Caki2 (cell line): ENCODE measurements around the gene CTDNEP1. TPM values are rescaled to one million over a fixed set of nuclear protein-coding genes. Genes with fewer than 3 reads are reported as not detected.

ENCODE experiments used
- DNase-seq: peaks from one replicate; pipeline ENCODE4 v3.0.0-alpha.2; 2015; ENCODE audit warnings: low read depth
- in situ Hi-C: cut with HindIII; loops from 2 replicates; pipeline ENCODE4 v1.10.0; 2016; ENCODE audit warnings: low sequenced_read_pairs, low pct_unique_long_range_greater_than_20kb, mixed read lengths
- total RNA-seq: library from RNA; depleted of rRNA; stranded (reverse); fragments of >200 nt; shearing (Covaris generic); gene quantifications from 2 replicates; pipeline ENCODE4 v1.2.3, GENCODE V29; 2014; ENCODE audit warnings: low replicate concordance

The CTDNEP1 gene
- total RNA-seq, 1 experiment from 2014 or later, result 9.6 TPM

GRCh38 chr17:7237761-7238419 is 13.6 kb downstream of the CTDNEP1 start:
- DNase-seq, result peak; percentile 38
- in situ Hi-C loops, result no loop called here

- in situ Hi-C loops, result no loop called here
- no peak for DNase-seq
Measured at GRCh38 chr17:7237266-7237760, 14.2 kb downstream of the CTDNEP1 start.

GRCh38 chr17:7236808-7237207 is 14.7 kb downstream of the CTDNEP1 start:
- DNase-seq, result no peak
- in situ Hi-C loops, result no loop called here

GRCh38 chr17:7235693-7236665 is 15.6 kb downstream of the CTDNEP1 start:
- in situ Hi-C loops, result no loop called here
- DNase-seq, result no peak

- DNase-seq, result peak; percentile 85
- in situ Hi-C loops, result no loop called here
Measured at GRCh38 chr17:7234083-7234951, 17.2 kb downstream of the CTDNEP1 start, which contains the start of gene DVL2. Gene DVL2 (minus strand): TSS chr17:7234517. CDS start chr17:7234262, 255 bp downstream.

- in situ Hi-C loops, result no loop called here
- DNase-seq, result no peak
Measured at GRCh38 chr17:7233701-7234082, 17.8 kb downstream of the CTDNEP1 start.

GRCh38 chr17:7232114-7232513 is 19.4 kb downstream of the CTDNEP1 start:
- in situ Hi-C loops, result no loop called here
- no peak for DNase-seq

GRCh38 chr17:7229504-7229903 is 22.0 kb downstream of the CTDNEP1 start:
- no peak for DNase-seq
- in situ Hi-C loops, result no loop called here

GRCh38 chr17:7228920-7229319 is 22.6 kb downstream of the CTDNEP1 start:
- no peak for DNase-seq
- in situ Hi-C loops, result no loop called here

- in situ Hi-C loops, result no loop called here
- no peak for DNase-seq
Measured at GRCh38 chr17:7226721-7227710, 24.5 kb downstream of the CTDNEP1 start.

- no peak for DNase-seq
- in situ Hi-C loops, result no loop called here
Measured at GRCh38 chr17:7225711-7226331, 25.7 kb downstream of the CTDNEP1 start.

- in situ Hi-C loops, result no loop called here
- DNase-seq, result no peak
Measured at GRCh38 chr17:7224661-7225111, 26.8 kb downstream of the CTDNEP1 start.

GRCh38 chr17:7224110-7224509 is 27.4 kb downstream of the CTDNEP1 start:
- no peak for DNase-seq
- in situ Hi-C loops, result no loop called here

GRCh38 chr17:7223375-7223774 is 28.2 kb downstream of the CTDNEP1 start:
- DNase-seq, result no peak
- in situ Hi-C loops, result no loop called here

GRCh38 chr17:7222972-7223292 is 28.6 kb downstream of the CTDNEP1 start:
- DNase-seq, result no peak
- in situ Hi-C loops, result no loop called here

- no peak for DNase-seq
- in situ Hi-C loops, result no loop called here
Measured at GRCh38 chr17:7222093-7222971, 29.2 kb downstream of the CTDNEP1 start.
